Fibroblast of lung (primary cell): Measurements from ENCODE around the gene NAT14. TPM values are rescaled to one million over a fixed set of nuclear protein-coding genes. Genes with fewer than 3 reads are reported as not detected.

Experiments used
- DNase-seq, 2 donors: peaks; one replicate each; pipeline versions ENCODE4 v3.0.0 to v3.0.0-alpha.2; 2010; ENCODE audit warnings: low read depth in 2 of 2
- H2AFZ ChIP-seq: 2 replicates; pipeline ENCODE4 v1.5.1; 2012; ENCODE audit warnings: low read length, control low read depth, inconsistent platforms
- H3K27ac ChIP-seq: 2 replicates; pipeline ENCODE4 v1.5.1; 2011; ENCODE audit warnings: low read length, control low read depth; ENCODE audit not compliant: insufficient read depth
- H3K27me3 ChIP-seq: 2 replicates; pipeline ENCODE4 v1.5.1; 2011; ENCODE audit warnings: mild to moderate bottlenecking, low read length; ENCODE audit not compliant: control insufficient read depth, insufficient read depth
- H3K36me3 ChIP-seq: 2 replicates; pipeline ENCODE4 v1.5.1; 2011; ENCODE audit warnings: low read length; ENCODE audit not compliant: control insufficient read depth, insufficient read depth
- H3K4me1 ChIP-seq: 2 replicates; pipeline ENCODE4 v1.5.1; 2011; ENCODE audit warnings: low read length; ENCODE audit not compliant: control insufficient read depth, insufficient read depth; ENCODE audit errors: extremely low read depth
- H3K4me2 ChIP-seq: 2 replicates; pipeline ENCODE4 v1.5.1; 2011; ENCODE audit warnings: low read length, control low read depth; ENCODE audit not compliant: insufficient read depth; ENCODE audit errors: extremely low read depth
- H3K4me3 ChIP-seq, 4 experiments: fragments of 200-600 bp in 1 of 4; sonication (generic) in 1 of 4; replicated peaks in 1 of 4; 2 replicates each; pipeline ENCODE4 v1.5.1; 2011 to 2016; ENCODE audit warnings: low read length in 4 of 4, low read depth in 3 of 4, mild to moderate bottlenecking in 3 of 4, control low read depth in 2 of 4, inconsistent platforms in 1 of 4, mixed read lengths in 1 of 4; ENCODE audit not compliant: insufficient read depth in 1 of 4; ENCODE audit errors: control extremely low read depth in 1 of 4
- H3K79me2 ChIP-seq: 2 replicates; pipeline ENCODE4 v1.5.1; 2012; ENCODE audit warnings: mild to moderate bottlenecking, low read length, inconsistent platforms; ENCODE audit not compliant: control insufficient read depth, insufficient read depth
- H3K9ac ChIP-seq: 2 replicates; pipeline ENCODE4 v1.5.1; 2011; ENCODE audit warnings: mild to moderate bottlenecking, low read length, control low read depth; ENCODE audit not compliant: insufficient read depth
- H3K9me3 ChIP-seq: 2 replicates; pipeline ENCODE4 v1.5.1; 2012; ENCODE audit warnings: low read depth, low read length; ENCODE audit not compliant: control insufficient read depth, insufficient read depth
- H4K20me1 ChIP-seq: 2 replicates; pipeline ENCODE4 v1.5.1; 2011; ENCODE audit warnings: low read length; ENCODE audit not compliant: control insufficient read depth, insufficient read depth; ENCODE audit errors: extremely low read depth
- CTCF ChIP-seq, 2 donors: IDR thresholded peaks in 1 of 2; conservative IDR thresholded peaks in 1 of 2; 1 replicate in 1 of 2; 2 replicates in 1 of 2; pipeline ENCODE4 v1.5.1; 2011 to 2012; ENCODE audit warnings: low read length in 2 of 2, control low read depth in 1 of 2, inconsistent platforms in 1 of 2, low read depth in 1 of 2, mild to moderate bottlenecking in 1 of 2
- EZH2 ChIP-seq: IDR thresholded peaks from 2 replicates; pipeline ENCODE4 v1.5.1; 2012; ENCODE audit warnings: low read length, control low read depth, mild to moderate bottlenecking; ENCODE audit errors: missing control alignments
- polyA plus RNA-seq, 2 donors: library from polyadenylated mRNA; depleted of rRNA in 1 of 2; stranded (reverse) in 1 of 2; unstranded in 1 of 2; fragments of >200 nt; gene quantifications; 2 replicates each; pipeline ENCODE4 v1.2.1, GENCODE V29; 2011 to 2012; ENCODE audit warnings: missing spikeins in 1 of 2
- total RNA-seq: library from RNA; depleted of rRNA; stranded (reverse); fragments of >200 nt; gene quantifications from 2 replicates; pipeline ENCODE4 v1.2.1, GENCODE V29; 2014

The NAT14 gene
- total and polyA plus RNA-seq, 2 donors (not counting 1 experiment from before 2014, with no cell fraction given): 18.2 to 18.3 TPM

GRCh38 chr19:55456347-55456746 is 28.6 kb upstream of the NAT14 start:
- Histone ChIP-seq H3K4me2 (no peak overlapping the region), H3K27ac (no peak overlapping the region), H3K9me3 (no peaks in the 10 kb centered on the region), H3K4me1 (peaks cover 8% of the 10 kb centered on the region), H3K9ac (no peak overlapping the region), H3K36me3 (peaks cover 2% of the 10 kb centered on the region), H3K27me3 (peaks cover 9% of the 10 kb centered on the region), H3K4me3 (no peak overlapping the region), H3K79me2 (no peaks in the 10 kb centered on the region), H2AFZ (no peak overlapping the region), H4K20me1 (no peaks in the 10 kb centered on the region)
- TF ChIP-seq EZH2: no peak
- no peak for TF ChIP-seq CTCF (conservative IDR thresholded peaks at IDR 0.05 in 1 of 2, IDR thresholded peaks at IDR 0.05 in 1 of 2; ENCODE audit: low read depth in 1 of 2, low read length in 2 of 2)
- no peak for DNase-seq

- Histone ChIP-seq H3K4me1 (peaks cover 8% of the 10 kb centered on the region), H3K9me3 (no peaks in the 10 kb centered on the region), H3K79me2 (no peaks in the 10 kb centered on the region), H3K27ac (no peak overlapping the region), H3K9ac (no peak overlapping the region), H3K4me2 (no peak overlapping the region), H2AFZ (no peak overlapping the region), H3K4me3 (no peak overlapping the region), H3K36me3 (peaks cover 2% of the 10 kb centered on the region), H3K27me3 (no peaks in the 10 kb centered on the region), H4K20me1 (no peaks in the 10 kb centered on the region)
- TF ChIP-seq EZH2: no peak
- no peak for TF ChIP-seq CTCF (conservative IDR thresholded peaks at IDR 0.05 in 1 of 2, IDR thresholded peaks at IDR 0.05 in 1 of 2; ENCODE audit: low read depth in 1 of 2, low read length in 2 of 2)
- DNase-seq: no peak
These were observed 27.1 kb upstream of the NAT14 start for GRCh38 chr19:55457683-55458457.

GRCh38 chr19:55459551-55459949 is 25.4 kb upstream of the NAT14 start:
- Histone ChIP-seq H3K79me2 (no peaks in the 10 kb centered on the region), H4K20me1 (no peaks in the 10 kb centered on the region), H3K27me3 (no peaks in the 10 kb centered on the region), H3K9ac (no peak overlapping the region), H3K36me3 (peaks cover 2% of the 10 kb centered on the region), H3K4me3 (peak overlapping the region in 1 of 4 experiments; percentile 95), H3K4me2 (peak overlapping the region; percentile 2), H3K27ac (no peak overlapping the region), H2AFZ (no peak overlapping the region), H3K9me3 (no peaks in the 10 kb centered on the region), H3K4me1 (peaks cover 8% of the 10 kb centered on the region)
- DNase-seq: no peak
- no peak for TF ChIP-seq CTCF (conservative IDR thresholded peaks at IDR 0.05 in 1 of 2, IDR thresholded peaks at IDR 0.05 in 1 of 2; ENCODE audit: low read depth in 1 of 2, low read length in 2 of 2)
- TF ChIP-seq EZH2: no peak
